Testis (tissue), 3 donors: ENCODE measurements around the gene MDGA2. TPM values are rescaled to one million over a fixed set of nuclear protein-coding genes. Genes with fewer than 3 reads are reported as not detected.
"Not testable (repeated sequence)": the region's sequence is repeated elsewhere in the genome, so short reads cannot be mapped to it uniquely, and the experiment has no call there.

ENCODE experiments used
- DNase-seq: peaks from one replicate; pipeline ENCODE4 v3.0.0-alpha.2; 2019
- H3K27ac ChIP-seq, 2 donors: fragments of 200-600 bp; sonication (generic); one replicate each; pipeline ENCODE4 v1.5.1; 2019
- H3K27me3 ChIP-seq: fragments of 200-600 bp; sonication (generic); one replicate; pipeline ENCODE4 v1.5.1; 2019
- H3K36me3 ChIP-seq: fragments of 200-600 bp; sonication (generic); one replicate; pipeline ENCODE4 v1.5.1; 2017; ENCODE audit warnings: low read depth; ENCODE audit errors: missing control alignments
- H3K4me1 ChIP-seq: fragments of 200-600 bp; sonication (generic); one replicate; pipeline ENCODE4 v1.5.1; 2019
- H3K4me3 ChIP-seq, 2 donors: fragments of 200-600 bp; sonication (generic); one replicate each; pipeline ENCODE4 v1.5.1; 2017 to 2019
- H3K9me3 ChIP-seq: fragments of 200-600 bp; sonication (generic); one replicate; pipeline ENCODE4 v1.5.1; 2017
- POLR2A ChIP-seq: fragments of 450-650 bp; IDR thresholded peaks from one replicate; pipeline ENCODE4 v1.6.1; 2017; ENCODE audit warnings: antibody characterized with exemption, mild to moderate bottlenecking, moderate library complexity
- WGBS, 2 donors: methylation state at CpG; one replicate each; pipeline ENCODE4 v1.1.5; 2018; 5-methylcytosine and 5-hydroxymethylcytosine counted together
- intact Hi-C: fragments of 100-400 bp; cut with DNase I; formaldehyde crosslinking; loops from one replicate; pipeline ENCODE4 v1.15.1; 2023; ENCODE audit warnings: low total_unique reads
- polyA plus RNA-seq: library from polyadenylated mRNA; stranded (reverse); fragments of 350-450 nt; fragmentation: Illumina TruSeq; extraction: RNeasy Lipid Tissue Mini Kit (QIAGEN cat#74804); gene quantifications from one replicate; pipeline ENCODE4 v1.2.3, GENCODE V29; 2014; ENCODE audit warnings: low read depth, low replicate concordance; ENCODE audit not compliant: insufficient read depth
- total RNA-seq, 2 donors: library from RNA; depleted of rRNA; stranded (reverse); fragments of >200 nt; gene quantifications; one replicate each; pipeline ENCODE4 v1.2.3, GENCODE V29; 2016
- TF ChIP-seq, protein P1 (sequence below), 3 experiments: fragments of 450-650 bp in 2 of 3; fragments of 200-600 bp in 1 of 3; sonication (generic) in 1 of 3; IDR thresholded peaks; one replicate each; pipeline ENCODE4 v1.5.1; 2016 to 2019; ENCODE audit warnings: antibody characterized with exemption in 3 of 3, mild to moderate bottlenecking in 2 of 3, moderate library complexity in 1 of 3

Gene MDGA2
- total and polyA plus RNA-seq, 3 donors from 2014 or later = 3.9 to 11.6 (median 8.4) TPM

DNA sequence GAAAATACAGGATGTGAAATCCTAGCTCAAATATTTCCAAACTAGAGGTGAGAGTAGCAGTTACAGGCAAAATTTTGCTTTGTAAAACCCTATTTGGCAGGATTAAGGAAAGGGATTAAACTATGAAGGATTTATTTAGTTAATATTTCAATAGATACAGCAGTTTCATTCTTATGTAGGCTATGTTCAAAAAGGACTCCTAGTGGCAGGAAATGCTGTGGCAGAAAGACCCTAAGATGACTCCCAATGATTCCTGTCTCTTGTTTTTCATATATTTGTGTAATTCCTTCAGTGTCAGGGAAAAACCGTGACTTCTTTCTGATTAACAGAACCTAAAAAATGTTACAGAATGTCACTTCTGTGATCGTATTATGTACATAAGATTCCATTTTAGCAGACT lies 724.3 kb downstream of the MDGA2 start:
- H3K9me3 ChIP-seq = no peaks in the 10 kb centered on the region
- no peaks in the 10 kb centered on the region for H3K4me1 ChIP-seq
- no peaks in the 10 kb centered on the region for H3K27me3 ChIP-seq
- no peaks in the 10 kb centered on the region for H3K36me3 ChIP-seq
- H3K4me3 ChIP-seq = no peak overlapping the region
- TF ChIP-seq POLR2A = no peak
- TF ChIP-seq, protein P1, sequence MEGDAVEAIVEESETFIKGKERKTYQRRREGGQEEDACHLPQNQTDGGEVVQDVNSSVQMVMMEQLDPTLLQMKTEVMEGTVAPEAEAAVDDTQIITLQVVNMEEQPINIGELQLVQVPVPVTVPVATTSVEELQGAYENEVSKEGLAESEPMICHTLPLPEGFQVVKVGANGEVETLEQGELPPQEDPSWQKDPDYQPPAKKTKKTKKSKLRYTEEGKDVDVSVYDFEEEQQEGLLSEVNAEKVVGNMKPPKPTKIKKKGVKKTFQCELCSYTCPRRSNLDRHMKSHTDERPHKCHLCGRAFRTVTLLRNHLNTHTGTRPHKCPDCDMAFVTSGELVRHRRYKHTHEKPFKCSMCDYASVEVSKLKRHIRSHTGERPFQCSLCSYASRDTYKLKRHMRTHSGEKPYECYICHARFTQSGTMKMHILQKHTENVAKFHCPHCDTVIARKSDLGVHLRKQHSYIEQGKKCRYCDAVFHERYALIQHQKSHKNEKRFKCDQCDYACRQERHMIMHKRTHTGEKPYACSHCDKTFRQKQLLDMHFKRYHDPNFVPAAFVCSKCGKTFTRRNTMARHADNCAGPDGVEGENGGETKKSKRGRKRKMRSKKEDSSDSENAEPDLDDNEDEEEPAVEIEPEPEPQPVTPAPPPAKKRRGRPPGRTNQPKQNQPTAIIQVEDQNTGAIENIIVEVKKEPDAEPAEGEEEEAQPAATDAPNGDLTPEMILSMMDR (IDR thresholded peaks at IDR 0.05) = no peak
- DNase-seq = no peak
- 89 to 91% methylated on average over 2 of the region's 2 CpGs for WGBS, 2 donors
- intact Hi-C loops = no loop called here
- H3K27ac ChIP-seq = no peak overlapping the region

DNA sequence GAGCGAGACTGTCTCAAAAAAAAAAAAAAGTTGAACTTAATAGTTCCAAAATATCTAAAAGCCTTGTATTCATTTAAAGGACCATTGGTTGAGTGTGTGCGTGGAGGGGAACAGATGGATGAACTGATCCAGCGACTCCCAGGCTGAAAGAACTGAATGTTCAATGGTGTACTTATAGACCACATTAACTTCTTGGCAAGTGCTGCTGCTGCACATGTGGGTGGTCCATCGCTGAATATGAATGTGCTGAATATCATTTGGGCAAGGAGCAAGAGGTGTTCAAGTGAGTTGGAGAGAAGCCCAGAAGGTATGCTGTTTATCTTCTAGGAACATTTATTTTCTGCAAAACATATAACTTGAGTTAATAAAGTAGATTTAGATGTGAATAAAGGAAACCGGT lies 734.8 kb downstream of the MDGA2 start:
- TF ChIP-seq POLR2A = no peak
- TF ChIP-seq, protein P1 (IDR thresholded peaks at IDR 0.05) = no peak
- no peak overlapping the region for H3K4me3 ChIP-seq
- no peak overlapping the region for H3K27ac ChIP-seq
- WGBS, 2 donors = 35 to 49% methylated on average over 5 of the region's 5 CpGs
- no peaks in the 10 kb centered on the region for H3K36me3 ChIP-seq
- H3K4me1 ChIP-seq = peaks cover 5% of the 10 kb centered on the region
- no peak for DNase-seq
- intact Hi-C loops = no loop called here
- no peaks in the 10 kb centered on the region for H3K9me3 ChIP-seq
- H3K27me3 ChIP-seq = no peaks in the 10 kb centered on the region

DNA sequence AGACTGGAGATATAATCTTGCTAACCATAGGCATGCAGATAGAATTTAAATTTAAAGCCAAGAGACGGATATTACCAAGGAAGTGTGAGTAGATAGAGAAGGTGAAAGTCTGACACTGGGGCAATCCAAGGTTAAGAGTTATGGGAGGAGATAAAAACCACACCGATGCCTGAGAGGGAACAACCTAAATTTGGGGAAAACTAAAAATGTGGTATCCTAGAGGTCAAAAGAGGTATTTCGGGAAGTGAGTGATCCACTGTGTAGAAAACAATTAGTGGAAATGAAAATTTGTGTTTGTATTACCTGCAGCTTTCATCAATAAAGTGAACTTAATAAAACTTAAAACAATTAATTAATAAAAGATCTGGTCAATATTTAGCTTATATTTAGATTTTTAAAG lies 754.9 kb downstream of the MDGA2 start:
- Histone ChIP-seq H3K4me3 (no peak overlapping the region), H3K36me3 (no peaks in the 10 kb centered on the region), H3K9me3 (no peaks in the 10 kb centered on the region), H3K27ac (no peak overlapping the region), H3K4me1 (no peaks in the 10 kb centered on the region), H3K27me3 (no peaks in the 10 kb centered on the region)
- WGBS, 2 donors = 91% methylated on average over 3 of the region's 3 CpGs
- intact Hi-C loops = no loop called here
- DNase-seq = no peak
- TF ChIP-seq, protein P1 (IDR thresholded peaks at IDR 0.05) = no peak
- TF ChIP-seq POLR2A = no peak

DNA sequence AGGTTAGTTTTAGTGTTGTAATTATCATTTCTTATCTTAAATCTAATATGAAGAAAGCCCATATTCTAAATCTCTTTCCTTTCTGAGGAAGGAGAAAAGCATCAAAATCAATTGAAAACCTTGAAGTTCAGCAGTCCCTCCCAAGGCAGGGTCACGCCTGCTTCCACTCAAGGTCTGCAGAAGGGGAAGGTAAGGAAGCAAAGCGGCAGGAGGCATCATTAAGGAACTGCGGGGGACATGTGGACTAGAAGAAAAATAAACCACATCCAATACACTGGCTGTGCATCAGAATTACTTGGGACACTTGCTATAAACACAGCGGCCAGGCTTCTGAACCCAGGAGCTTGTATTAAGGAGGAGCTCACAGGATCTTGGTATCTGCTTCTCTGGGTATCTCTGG lies 759.9 kb downstream of the MDGA2 start:
- H3K4me1 ChIP-seq, H3K27me3 ChIP-seq, H3K36me3 ChIP-seq, H3K27ac ChIP-seq, H3K9me3 ChIP-seq, intact Hi-C loops, H3K4me3 ChIP-seq, DNase-seq: not testable (repeated sequence)
- 79 to 83% methylated on average over 4 of the region's 4 CpGs for WGBS, 2 donors

DNA sequence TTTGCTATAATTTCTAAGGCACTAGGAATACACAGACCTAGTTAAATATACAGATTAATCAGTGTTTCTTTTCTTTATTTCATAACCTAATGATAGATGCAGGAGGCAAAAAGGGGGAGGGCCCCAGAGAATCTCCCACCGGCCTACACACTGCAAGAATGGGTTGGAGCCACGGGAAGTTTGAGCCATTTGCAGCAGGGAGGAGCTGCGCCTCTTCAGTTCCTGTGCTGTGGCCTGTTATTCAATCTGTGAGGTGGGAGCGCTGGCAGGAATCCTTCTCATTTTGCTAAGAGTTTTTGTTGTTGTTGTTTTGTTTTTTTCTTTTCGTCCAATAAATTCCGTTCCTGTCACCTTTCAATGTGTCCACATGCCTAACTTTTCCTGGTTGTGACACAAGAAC lies 772.6 kb downstream of the MDGA2 start:
- no peak overlapping the region for H3K4me3 ChIP-seq
- no peaks in the 10 kb centered on the region for H3K4me1 ChIP-seq
- TF ChIP-seq, protein P1 (IDR thresholded peaks at IDR 0.05) = no peak
- no peak for TF ChIP-seq POLR2A
- H3K27me3 ChIP-seq = no peaks in the 10 kb centered on the region
- intact Hi-C loops = no loop called here
- no peak overlapping the region for H3K27ac ChIP-seq
- H3K36me3 ChIP-seq = no peaks in the 10 kb centered on the region
- DNase-seq = no peak
- no peaks in the 10 kb centered on the region for H3K9me3 ChIP-seq
- 77 to 78% methylated on average over 6 of the region's 6 CpGs for WGBS, 2 donors
